WI38 (cell line): Measurements from ENCODE around the gene TRDN.

Experiments used
- H3K4me3 ChIP-seq: 2 replicates; pipeline ENCODE4 v1.5.1; 2011; ENCODE audit warnings: low read depth, mild to moderate bottlenecking, control low read depth, low read length
- CTCF ChIP-seq: IDR thresholded peaks from 2 replicates; pipeline ENCODE4 v1.5.1; 2012; ENCODE audit warnings: low read depth, mild to moderate bottlenecking, control low read depth, low read length

The TRDN gene

GRCh38 chr6:123380257-123380656 is 256.5 kb downstream of the TRDN start:
- no peak for TF ChIP-seq CTCF
- no peak overlapping the region for H3K4me3 ChIP-seq

DNA sequence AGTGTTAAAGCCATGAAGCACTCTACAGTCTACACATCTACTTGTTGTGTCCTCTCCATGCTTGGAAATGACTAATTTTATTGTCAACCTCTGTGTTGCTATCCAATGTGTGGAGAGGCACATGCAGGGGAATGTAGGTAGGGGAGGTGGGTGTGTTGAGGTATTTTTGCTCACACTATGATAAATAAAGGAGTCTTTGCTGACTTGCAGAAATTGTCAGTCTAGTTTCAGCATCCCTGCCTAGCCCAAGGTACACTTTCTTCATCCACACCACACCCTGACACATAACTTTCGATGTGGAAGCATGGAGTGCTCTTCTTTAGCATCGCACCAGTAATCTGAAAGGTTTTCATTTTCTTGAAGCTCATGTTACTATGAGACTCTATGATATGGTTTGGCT is 264.0 kb downstream of the TRDN start:
- H3K4me3 ChIP-seq: no peak overlapping the region
- TF ChIP-seq CTCF: no peak

DNA sequence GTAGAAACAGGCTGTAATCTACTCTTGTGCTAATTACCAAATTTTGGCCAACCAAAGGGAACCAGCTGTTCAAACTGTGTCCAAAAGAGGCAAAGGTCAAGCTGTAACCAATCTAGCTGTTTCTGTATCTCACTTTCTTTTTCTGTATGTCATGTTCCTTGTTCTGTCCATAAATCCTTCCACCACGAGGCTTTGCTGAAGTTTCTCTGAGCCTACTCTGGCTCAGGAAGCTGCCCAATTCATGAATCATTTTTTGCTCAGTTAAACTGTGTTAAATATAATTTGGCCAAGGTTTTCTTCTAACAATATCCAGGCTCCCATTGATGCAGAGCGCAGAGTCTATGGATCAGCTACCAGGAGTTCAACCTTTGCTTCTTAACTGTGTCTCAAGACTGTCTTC is 272.8 kb downstream of the TRDN start:
- no peak overlapping the region for H3K4me3 ChIP-seq
- no peak for TF ChIP-seq CTCF

DNA sequence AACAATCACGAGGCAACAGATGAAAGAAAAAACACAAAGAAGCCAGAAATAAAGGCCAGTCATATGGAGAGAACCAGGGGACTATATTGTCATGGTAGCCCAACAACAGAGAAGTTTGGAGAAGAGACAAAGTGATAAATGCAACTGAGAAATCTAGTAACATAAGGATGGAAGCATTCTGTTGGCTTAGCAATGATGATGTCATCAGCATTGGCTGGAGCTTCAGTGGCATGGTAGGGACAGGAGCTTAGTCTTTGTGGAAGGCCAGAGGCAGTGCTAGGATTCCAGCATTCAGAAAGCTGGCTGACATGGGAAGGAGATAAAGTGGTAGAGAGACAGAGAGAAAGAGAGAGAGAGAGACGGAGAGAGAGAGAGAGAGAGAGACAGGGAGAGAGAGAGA is 276.4 kb downstream of the TRDN start:
- no peak overlapping the region for H3K4me3 ChIP-seq
- no peak for TF ChIP-seq CTCF

DNA sequence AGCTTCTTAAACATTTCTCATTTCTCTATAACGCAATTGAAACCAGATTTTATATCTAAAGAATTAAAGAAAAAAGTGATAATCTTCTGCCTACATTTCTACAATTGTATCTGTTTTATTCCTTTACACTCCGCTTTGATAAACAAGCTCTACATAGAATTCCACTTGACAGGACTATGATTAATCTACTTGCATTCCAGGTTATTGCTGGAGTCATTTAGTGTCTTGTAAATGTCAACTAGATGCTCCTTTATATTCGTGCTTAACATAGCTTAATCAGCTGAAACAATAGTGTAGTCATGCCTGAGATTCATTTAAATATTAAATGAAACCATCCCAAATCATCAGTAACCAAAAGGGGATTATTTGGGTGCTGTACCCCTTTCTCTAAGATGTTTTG is 284.0 kb downstream of the TRDN start:
- H3K4me3 ChIP-seq: no peak overlapping the region
- TF ChIP-seq CTCF: no peak

DNA sequence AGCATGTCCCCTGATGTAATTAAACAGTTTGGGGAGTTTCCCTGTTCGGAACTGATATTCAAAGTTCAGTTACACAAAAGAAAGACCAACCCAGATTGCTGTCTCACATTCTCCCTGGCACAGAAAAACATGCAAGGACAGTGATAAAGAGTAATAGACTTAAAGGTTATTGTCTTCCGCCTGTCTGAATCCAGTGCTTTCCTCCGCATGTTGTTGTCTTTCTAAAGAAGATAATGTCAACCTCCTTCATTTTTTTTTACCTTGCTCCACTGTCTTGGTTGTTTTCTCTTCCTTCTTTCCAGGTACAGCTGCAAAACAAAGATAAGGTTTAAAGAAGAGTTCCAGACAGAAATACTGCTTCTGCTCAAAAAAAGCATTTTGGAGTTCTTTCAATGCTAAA is 284.5 kb downstream of the TRDN start:
- no peak overlapping the region for H3K4me3 ChIP-seq
- TF ChIP-seq CTCF: no peak

- H3K4me3 ChIP-seq: no peak overlapping the region
- TF ChIP-seq CTCF: no peak
These were observed 292.9 kb downstream of the TRDN start for GRCh38 chr6:123343836-123344235.

GRCh38 chr6:123338394-123338793 is 298.4 kb downstream of the TRDN start:
- H3K4me3 ChIP-seq: no peak overlapping the region
- no peak for TF ChIP-seq CTCF
